Measurements from ENCODE around the gene CDK4.
"Not testable (repeated sequence)": the region's sequence is repeated elsewhere in the genome, so short reads cannot be mapped to it uniquely, and the experiment has no call there.

Gene CDK4

GRCh38 chr12:57777367-57777766 is 25.3 kb upstream of the CDK4 start:
- DNase-seq (ENCODE audit: low spot score in 2 of 2) (no peak), ATAC-seq (no peak)
- no peak overlapping the region for H3K27ac Mint-ChIP-seq
- H3K36me3 Mint-ChIP-seq, result peaks cover 16% of the 10 kb centered on the region
- no peaks in the 10 kb centered on the region for H3K9me3 Mint-ChIP-seq
- H3K4me1 Mint-ChIP-seq, result peaks cover 41% of the 10 kb centered on the region
- no peak overlapping the region for H3K4me3 Mint-ChIP-seq

DNA sequence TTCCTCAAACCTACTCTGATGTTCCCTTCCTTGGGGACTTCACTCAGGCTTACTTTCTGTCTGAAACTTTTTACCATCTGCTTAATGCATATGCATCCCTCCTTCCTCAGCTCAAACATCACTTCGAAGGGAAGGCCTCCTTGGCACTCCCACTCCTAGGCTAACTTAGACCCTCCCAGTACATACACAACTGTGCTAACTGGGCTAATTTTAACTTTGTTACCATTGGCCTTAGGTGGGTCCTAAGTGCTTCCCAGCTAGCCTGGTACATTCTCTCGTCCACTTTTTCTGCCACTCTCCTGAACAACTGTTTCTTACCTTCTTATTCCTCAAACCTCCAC is 24.1 kb upstream of the CDK4 start:
- DNase-seq (ENCODE audit: low spot score in 2 of 2) (no peak), ATAC-seq (no peak)
- Mint-ChIP-seq H3K36me3 (peaks cover 26% of the 10 kb centered on the region), H3K4me1 (peaks cover 39% of the 10 kb centered on the region), H3K9me3 (no peaks in the 10 kb centered on the region), H3K27ac (no peak overlapping the region), H3K4me3 (no peak overlapping the region)

GRCh38 chr12:57775563-57776246 is 23.6 kb upstream of the CDK4 start:
- Mint-ChIP-seq H3K4me1 (peaks cover 43% of the 10 kb centered on the region), H3K27ac (no peak overlapping the region), H3K36me3 (peaks cover 31% of the 10 kb centered on the region), H3K9me3 (no peaks in the 10 kb centered on the region), H3K4me3 (no peak overlapping the region)
- no peak for DNase-seq (ENCODE audit: low spot score in 2 of 2)
- ATAC-seq, result no peak

GRCh38 chr12:57775044-57775443 is 22.9 kb upstream of the CDK4 start:
- Mint-ChIP-seq H3K9me3 (no peaks in the 10 kb centered on the region), H3K4me1 (peaks cover 43% of the 10 kb centered on the region), H3K4me3 (no peak overlapping the region), H3K27ac (no peak overlapping the region), H3K36me3 (peaks cover 38% of the 10 kb centered on the region)
- DNase-seq (ENCODE audit: low spot score in 2 of 2) (no peak), ATAC-seq (no peak)

GRCh38 chr12:57774634-57775033 is 22.5 kb upstream of the CDK4 start:
- peaks cover 42% of the 10 kb centered on the region for H3K36me3 Mint-ChIP-seq

GRCh38 chr12:57772429-57773322 is 20.6 kb upstream of the CDK4 start, which contains the start of gene EEF1AKMT3:
Gene EEF1AKMT3, plus strand, starts transcription at chr12:57772614. Its CDS starts 111 bp downstream, at chr12:57772725.
- no peaks in the 10 kb centered on the region for H3K9me3 Mint-ChIP-seq
- peak in 1 of 2 donors; percentile 68 for DNase-seq (ENCODE audit: low spot score in 2 of 2)
- peak within 1 kb of the TSS; percentile 99 for H3K27ac Mint-ChIP-seq
- H3K4me1 Mint-ChIP-seq, result peaks cover 39% of the 10 kb centered on the region
- ATAC-seq, result peak; percentile 35
- peaks cover 61% of the 10 kb centered on the region for H3K36me3 Mint-ChIP-seq
- H3K4me3 Mint-ChIP-seq, result peak within 1 kb of the TSS; percentile 94

More at GRCh38 chr12:57774634-57775033, 22.5 kb upstream of the CDK4 start:
- ATAC-seq; DNase-seq (ENCODE audit: low spot score in 2 of 2); H3K9me3 Mint-ChIP-seq; H3K4me3 Mint-ChIP-seq; H3K27ac Mint-ChIP-seq: not testable (repeated sequence)
- peaks cover 43% of the 10 kb centered on the region for H3K4me1 Mint-ChIP-seq

GRCh38 chr12:57771873-57772428 is 19.8 kb upstream of the CDK4 start, which contains the start of gene METTL1:
Gene METTL1, minus strand, starts transcription at chr12:57772105. Its CDS starts 22 bp downstream, at chr12:57772083.
- ATAC-seq, result peak; percentile 94
- peak; percentile 81 to 95 for DNase-seq (ENCODE audit: low spot score in 2 of 2)

GRCh38 chr12:57771236-57771872 is 19.2 kb upstream of the CDK4 start:
- Mint-ChIP-seq H3K4me3 (peak overlapping the region; percentile 94), H3K27ac (peak overlapping the region; percentile 99), H3K36me3 (peaks cover 54% of the 10 kb centered on the region), H3K4me1 (peaks cover 51% of the 10 kb centered on the region), H3K9me3 (no peaks in the 10 kb centered on the region)
- DNase-seq (ENCODE audit: low spot score in 2 of 2), result no peak
- peak; percentile 81 for ATAC-seq

More at GRCh38 chr12:57771873-57772428, 19.8 kb upstream of the CDK4 start, which contains the start of gene METTL1:
- H3K9me3 Mint-ChIP-seq, result no peaks in the 10 kb centered on the region
- peaks cover 56% of the 10 kb centered on the region for H3K36me3 Mint-ChIP-seq
- peaks cover 46% of the 10 kb centered on the region for H3K4me1 Mint-ChIP-seq
- peak within 1 kb of the TSS; percentile 99 for H3K27ac Mint-ChIP-seq
- peak within 1 kb of the TSS; percentile 94 for H3K4me3 Mint-ChIP-seq

GRCh38 chr12:57770734-57771133 is 18.6 kb upstream of the CDK4 start:
- H3K27ac Mint-ChIP-seq, result peak overlapping the region; percentile 99
- no peaks in the 10 kb centered on the region for H3K9me3 Mint-ChIP-seq
- DNase-seq (ENCODE audit: low spot score in 2 of 2) (peak in 1 of 2 donors; percentile 48), ATAC-seq (no peak)
- H3K36me3 Mint-ChIP-seq, result peaks cover 49% of the 10 kb centered on the region
- peak overlapping the region; percentile 94 for H3K4me3 Mint-ChIP-seq
- peaks cover 47% of the 10 kb centered on the region for H3K4me1 Mint-ChIP-seq

DNA sequence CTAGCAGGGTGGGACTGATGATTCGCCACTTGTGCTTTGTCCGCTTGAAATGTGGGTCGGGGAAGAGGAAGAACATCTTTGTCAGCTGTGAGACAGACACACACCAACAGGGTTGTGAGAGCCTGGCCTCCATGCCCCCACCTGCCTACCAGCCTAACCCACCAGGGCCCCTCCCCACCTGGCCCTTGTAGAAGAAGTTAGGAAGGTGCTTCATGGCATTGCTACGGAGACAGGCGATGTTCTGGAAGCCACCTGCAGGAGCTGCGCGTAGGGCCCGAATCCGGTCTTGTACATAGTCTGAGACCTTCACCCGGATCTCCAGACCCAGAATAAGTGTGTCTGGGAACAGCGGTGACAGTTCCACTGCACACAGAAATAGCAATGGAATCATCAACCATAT is 17.5 kb upstream of the CDK4 start:
- no peak overlapping the region for H3K4me3 Mint-ChIP-seq
- DNase-seq (ENCODE audit: low spot score in 2 of 2), result no peak
- no peaks in the 10 kb centered on the region for H3K9me3 Mint-ChIP-seq
- ATAC-seq, result no peak
- H3K4me1 Mint-ChIP-seq, result peaks cover 55% of the 10 kb centered on the region
- H3K36me3 Mint-ChIP-seq, result peaks cover 46% of the 10 kb centered on the region
- H3K27ac Mint-ChIP-seq, result no peak overlapping the region

GRCh38 chr12:57767876-57768275 is 15.8 kb upstream of the CDK4 start:
- H3K4me3 Mint-ChIP-seq, result peak overlapping the region; percentile 95
- H3K36me3 Mint-ChIP-seq, result peaks cover 55% of the 10 kb centered on the region
- H3K27ac Mint-ChIP-seq, result no peak overlapping the region
- no peaks in the 10 kb centered on the region for H3K9me3 Mint-ChIP-seq
- H3K4me1 Mint-ChIP-seq, result peaks cover 68% of the 10 kb centered on the region
- ATAC-seq (no peak), DNase-seq (ENCODE audit: low spot score in 2 of 2) (no peak)

DNA sequence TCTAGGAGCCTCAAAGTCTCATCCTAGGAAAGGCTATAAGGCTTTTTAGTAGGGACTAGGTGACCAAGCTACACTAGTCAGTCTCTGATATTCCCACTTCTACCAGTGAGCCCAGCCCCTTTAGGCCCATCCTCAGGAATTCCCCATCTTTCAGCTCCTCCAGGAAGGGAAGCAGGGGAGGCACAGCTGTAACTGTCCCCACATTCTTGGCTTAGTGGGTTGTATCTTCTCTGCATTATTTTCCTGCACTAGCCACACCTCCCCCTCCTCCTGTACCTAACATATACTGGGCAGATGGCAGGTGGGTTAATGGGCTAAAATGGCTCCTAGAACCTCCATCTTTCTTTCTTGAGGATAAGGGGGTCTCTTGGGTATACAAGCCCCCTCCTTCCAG is 15.2 kb upstream of the CDK4 start:
- Mint-ChIP-seq H3K4me1 (peaks cover 67% of the 10 kb centered on the region), H3K9me3 (no peaks in the 10 kb centered on the region), H3K36me3 (peaks cover 55% of the 10 kb centered on the region), H3K27ac (no peak overlapping the region), H3K4me3 (peak overlapping the region; percentile 95)
- DNase-seq (ENCODE audit: low spot score in 2 of 2) (no peak), ATAC-seq (no peak)

DNA sequence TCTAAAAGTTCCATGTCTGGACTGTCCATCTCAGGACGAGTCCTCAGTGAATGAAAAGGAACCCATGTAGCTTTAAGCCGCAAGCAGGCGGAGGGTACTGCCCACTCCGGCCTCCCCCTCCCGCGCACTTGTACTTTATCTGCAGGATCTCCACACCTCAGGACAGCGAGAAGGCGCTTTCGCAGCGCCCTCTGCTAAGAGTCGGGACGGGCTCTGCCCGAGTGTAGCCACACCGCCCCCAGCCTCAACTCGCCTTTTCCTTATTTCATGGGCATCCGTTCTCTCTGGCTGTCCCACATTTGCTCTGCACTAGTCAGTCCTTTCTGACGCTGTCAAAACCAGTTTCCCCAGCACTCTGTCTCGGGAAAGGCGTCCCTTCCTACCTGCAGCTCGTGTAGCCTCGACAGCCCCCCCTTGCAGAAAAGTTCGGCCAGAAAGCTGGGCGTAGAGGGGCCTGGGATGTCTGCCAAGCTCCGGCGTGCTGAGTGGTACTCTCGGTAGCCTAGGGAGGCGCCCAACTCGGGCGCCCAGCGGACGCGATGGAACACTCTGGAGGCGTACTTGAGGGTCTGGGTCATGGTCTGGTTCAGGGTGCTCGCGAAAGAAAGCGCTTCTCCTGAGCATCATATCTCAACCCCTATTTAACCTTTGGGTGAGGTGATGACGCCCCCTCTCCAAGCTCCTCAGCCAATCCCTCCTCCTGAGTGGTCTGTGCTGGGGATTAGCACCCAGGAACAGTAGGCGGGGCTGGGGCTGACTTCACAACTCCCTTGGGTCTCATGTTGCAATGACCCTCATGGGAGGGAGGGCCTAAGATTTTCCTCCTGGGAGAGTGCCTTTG is 14.6 kb upstream of the CDK4 start, which contains the start of gene CYP27B1:
CYP27B1 (minus strand) TSS at position 615 of the 841 bp plus-strand sequence; CDS start at position 578, 37 bp downstream.
- peak; percentile 14 for ATAC-seq
- Mint-ChIP-seq H3K9me3 (no peaks in the 10 kb centered on the region), H3K27ac (peak within 1 kb of the TSS; percentile 91), H3K4me3 (peak within 1 kb of the TSS; percentile 95), H3K4me1 (peaks cover 67% of the 10 kb centered on the region), H3K36me3 (peaks cover 55% of the 10 kb centered on the region)
- DNase-seq (ENCODE audit: low spot score in 2 of 2), result no peak
